MM.1S (cell line): ENCODE data around the gene ABCA3.
"Not testable (repeated sequence)": the region's sequence is repeated elsewhere in the genome, so short reads cannot be mapped to it uniquely, and the experiment has no call there.

ENCODE experiments used
- CTCF ChIP-seq: fragments of 300-600 bp; sonication (generic); IDR thresholded peaks from 2 replicates; pipeline ENCODE4 v1.5.1; 2016; ENCODE audit warnings: antibody characterized with exemption, low read length, mixed read lengths
- EZH2 ChIP-seq: fragments of 300-600 bp; sonication (generic); optimal IDR thresholded peaks from 2 replicates; pipeline ENCODE3; 2017; ENCODE audit warnings: low read depth, mild to moderate bottlenecking, antibody characterized with exemption, low read length, mixed read lengths

DNA sequence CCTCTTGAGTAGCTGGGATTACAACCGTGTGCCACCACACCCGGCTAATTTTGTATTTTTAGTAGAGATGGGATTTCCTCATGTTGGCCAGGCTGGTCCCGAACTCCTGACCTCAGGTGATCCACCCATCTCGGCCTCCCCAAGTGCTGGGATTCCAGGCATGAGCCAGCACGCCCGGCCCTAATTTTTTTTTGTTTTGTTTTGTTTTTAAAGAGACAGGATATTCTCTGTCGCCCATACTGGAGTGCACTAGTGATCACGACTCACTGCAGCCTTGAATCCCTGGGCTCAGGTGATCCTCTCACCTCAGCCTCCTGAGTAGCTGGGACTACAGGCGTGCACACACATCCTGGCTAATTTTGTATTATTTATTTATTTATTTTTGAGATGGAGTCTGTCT, 100.2 kb downstream of the ABCA3 start:
- TF ChIP-seq CTCF, EZH2: not testable (repeated sequence)
